Osteoblast (primary cell): ENCODE results near the gene NEU3. TPM values are rescaled to one million over a fixed set of nuclear protein-coding genes. Genes with fewer than 3 reads are reported as not detected.

Experiments
- DNase-seq: peaks from one replicate; pipeline ENCODE4 v3.0.0; 2011; ENCODE audit warnings: low spot score, mixed read lengths; ENCODE audit not compliant: insufficient read length; ENCODE audit errors: missing footprints
- H2AFZ ChIP-seq: 2 replicates; pipeline ENCODE4 v1.6.0; 2011; ENCODE audit warnings: mild to moderate bottlenecking, low read length
- H3K27ac ChIP-seq: 2 replicates; pipeline ENCODE4 v1.5.1; 2011; ENCODE audit warnings: mild to moderate bottlenecking, low read depth, low read length, moderate library complexity
- H3K27me3 ChIP-seq: 2 replicates; pipeline ENCODE4 v1.6.0; 2012; ENCODE audit warnings: mild to moderate bottlenecking, control low read depth, inconsistent platforms, low read length, moderate library complexity; ENCODE audit not compliant: insufficient read depth
- H3K36me3 ChIP-seq: 2 replicates; pipeline ENCODE4 v1.5.1; 2011; ENCODE audit warnings: mild to moderate bottlenecking, low read length, control low read depth, moderate library complexity; ENCODE audit not compliant: insufficient read depth
- H3K4me1 ChIP-seq: 2 replicates; pipeline ENCODE4 v1.5.1; 2011; ENCODE audit warnings: mild to moderate bottlenecking, low read length, control low read depth, moderate library complexity; ENCODE audit not compliant: insufficient read depth
- H3K4me2 ChIP-seq: 2 replicates; pipeline ENCODE4 v1.6.0; 2011; ENCODE audit warnings: mild to moderate bottlenecking, low read length; ENCODE audit not compliant: insufficient read depth
- H3K4me3 ChIP-seq: fragments of 200-600 bp; sonication (generic); 3 replicates; pipeline ENCODE4 v1.5.1; 2012; ENCODE audit warnings: mild to moderate bottlenecking, low read length, inconsistent platforms; ENCODE audit not compliant: insufficient read depth
- H3K79me2 ChIP-seq: 2 replicates; pipeline ENCODE4 v1.6.0; 2012; ENCODE audit warnings: mild to moderate bottlenecking, low read length, control low read depth, inconsistent platforms; ENCODE audit not compliant: insufficient read depth
- H3K9me3 ChIP-seq: 2 replicates; pipeline ENCODE4 v1.5.1; 2011; ENCODE audit warnings: low read depth, low read length, control low read depth
- H4K20me1 ChIP-seq: 2 replicates; pipeline ENCODE4 v1.6.0; 2012; ENCODE audit warnings: mild to moderate bottlenecking, low read length, control low read depth; ENCODE audit not compliant: insufficient read depth
- total RNA-seq: library from RNA; depleted of rRNA; stranded (reverse); fragments of >200 nt; gene quantifications from 2 replicates; pipeline ENCODE4 v1.2.3, GENCODE V29; 2012
- TF ChIP-seq, protein P1 (sequence below): IDR thresholded peaks from 2 replicates; pipeline ENCODE4 v1.5.1; 2011; ENCODE audit warnings: mild to moderate bottlenecking, low read depth, low read length, moderate library complexity; ENCODE audit errors: extremely low read depth

The NEU3 gene
- total RNA-seq, 1 donor = 6.9 TPM

DNA sequence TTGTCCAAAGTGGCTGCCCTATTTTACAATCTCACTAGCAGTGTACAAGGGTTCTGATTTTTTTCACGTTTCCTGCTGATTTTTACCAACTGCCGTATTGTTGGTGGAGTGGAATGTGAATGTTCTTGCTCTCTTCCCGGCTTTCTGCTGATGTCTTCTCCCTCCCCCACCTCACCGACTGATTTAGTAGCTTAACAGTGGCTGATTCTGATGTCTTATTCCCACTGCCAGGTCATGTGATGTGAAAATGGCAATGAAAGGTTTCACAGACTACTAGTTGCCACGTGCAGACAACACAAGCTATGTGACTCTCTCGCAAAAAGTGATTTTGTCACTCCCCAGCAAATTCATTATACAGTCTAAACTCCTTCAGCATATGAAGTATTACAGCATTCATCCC, 17.3 kb upstream of the NEU3 start:
- Histone ChIP-seq H3K9me3 (no peaks in the 10 kb centered on the region), H3K36me3 (peaks cover 59% of the 10 kb centered on the region), H3K4me1 (no peaks in the 10 kb centered on the region), H3K27me3 (no peaks in the 10 kb centered on the region), H3K4me3 (no peak overlapping the region), H3K27ac (no peak overlapping the region), H4K20me1 (peaks cover 3% of the 10 kb centered on the region), H2AFZ (no peak overlapping the region), H3K79me2 (peaks cover 54% of the 10 kb centered on the region), H3K4me2 (no peak overlapping the region)
- TF ChIP-seq, protein P1, sequence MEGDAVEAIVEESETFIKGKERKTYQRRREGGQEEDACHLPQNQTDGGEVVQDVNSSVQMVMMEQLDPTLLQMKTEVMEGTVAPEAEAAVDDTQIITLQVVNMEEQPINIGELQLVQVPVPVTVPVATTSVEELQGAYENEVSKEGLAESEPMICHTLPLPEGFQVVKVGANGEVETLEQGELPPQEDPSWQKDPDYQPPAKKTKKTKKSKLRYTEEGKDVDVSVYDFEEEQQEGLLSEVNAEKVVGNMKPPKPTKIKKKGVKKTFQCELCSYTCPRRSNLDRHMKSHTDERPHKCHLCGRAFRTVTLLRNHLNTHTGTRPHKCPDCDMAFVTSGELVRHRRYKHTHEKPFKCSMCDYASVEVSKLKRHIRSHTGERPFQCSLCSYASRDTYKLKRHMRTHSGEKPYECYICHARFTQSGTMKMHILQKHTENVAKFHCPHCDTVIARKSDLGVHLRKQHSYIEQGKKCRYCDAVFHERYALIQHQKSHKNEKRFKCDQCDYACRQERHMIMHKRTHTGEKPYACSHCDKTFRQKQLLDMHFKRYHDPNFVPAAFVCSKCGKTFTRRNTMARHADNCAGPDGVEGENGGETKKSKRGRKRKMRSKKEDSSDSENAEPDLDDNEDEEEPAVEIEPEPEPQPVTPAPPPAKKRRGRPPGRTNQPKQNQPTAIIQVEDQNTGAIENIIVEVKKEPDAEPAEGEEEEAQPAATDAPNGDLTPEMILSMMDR = no peak
- no peak for DNase-seq

DNA sequence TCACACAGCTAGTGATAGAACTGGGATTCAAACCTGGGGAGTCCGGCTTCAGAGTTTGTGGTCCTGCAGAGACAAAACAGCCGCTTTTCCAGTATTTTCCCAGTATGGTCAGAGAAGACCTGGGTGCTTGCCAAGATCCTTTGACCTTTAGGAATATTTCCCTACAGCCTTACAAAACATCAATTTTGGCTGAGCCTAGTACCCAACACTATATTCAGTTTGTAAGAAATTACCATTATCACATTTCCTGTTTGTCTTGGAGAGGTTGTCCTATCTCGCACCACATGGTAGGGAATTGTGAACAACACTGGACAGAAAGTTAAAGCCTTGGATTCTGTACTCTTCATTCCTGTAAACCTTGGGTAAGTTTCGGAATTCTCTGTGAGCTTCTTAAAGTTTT, 10.7 kb upstream of the NEU3 start:
- no peak for DNase-seq
- Histone ChIP-seq H3K79me2 (peaks cover 11% of the 10 kb centered on the region), H3K36me3 (peaks cover 39% of the 10 kb centered on the region), H3K4me3 (no peak overlapping the region), H3K27ac (no peak overlapping the region), H3K27me3 (no peaks in the 10 kb centered on the region), H2AFZ (no peak overlapping the region), H3K4me2 (no peak overlapping the region), H3K4me1 (no peaks in the 10 kb centered on the region), H3K9me3 (no peaks in the 10 kb centered on the region), H4K20me1 (peaks cover 3% of the 10 kb centered on the region)
- TF ChIP-seq, protein P1 = no peak

DNA sequence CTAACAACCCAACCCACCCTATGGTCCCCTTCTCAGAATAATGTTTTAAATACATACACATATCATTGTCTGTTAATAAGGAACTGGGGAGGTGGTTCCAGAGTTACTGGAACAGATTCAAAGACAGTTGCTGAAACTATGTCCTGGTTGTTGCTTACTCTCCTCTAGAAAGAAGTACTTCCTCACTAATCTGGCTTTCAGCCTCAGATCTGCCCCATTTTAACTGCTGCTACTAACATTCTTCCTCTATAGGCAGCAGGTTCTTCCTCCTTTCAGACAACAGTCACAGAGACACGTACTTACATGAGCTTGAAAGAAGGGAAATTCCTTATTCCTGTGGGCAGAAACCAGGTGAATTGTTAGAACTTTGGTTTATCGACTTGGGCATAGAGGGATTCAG, 8.1 kb upstream of the NEU3 start:
- no peak overlapping the region for H3K27ac ChIP-seq
- TF ChIP-seq, protein P1 = no peak
- H3K79me2 ChIP-seq = no peaks in the 10 kb centered on the region
- H3K9me3 ChIP-seq = no peaks in the 10 kb centered on the region
- no peak overlapping the region for H3K4me3 ChIP-seq
- no peak overlapping the region for H3K4me2 ChIP-seq
- H3K36me3 ChIP-seq = peaks cover 23% of the 10 kb centered on the region
- no peak overlapping the region for H2AFZ ChIP-seq
- no peaks in the 10 kb centered on the region for H3K4me1 ChIP-seq
- no peak for DNase-seq
- H4K20me1 ChIP-seq = peaks cover 3% of the 10 kb centered on the region
- H3K27me3 ChIP-seq = no peaks in the 10 kb centered on the region

DNA sequence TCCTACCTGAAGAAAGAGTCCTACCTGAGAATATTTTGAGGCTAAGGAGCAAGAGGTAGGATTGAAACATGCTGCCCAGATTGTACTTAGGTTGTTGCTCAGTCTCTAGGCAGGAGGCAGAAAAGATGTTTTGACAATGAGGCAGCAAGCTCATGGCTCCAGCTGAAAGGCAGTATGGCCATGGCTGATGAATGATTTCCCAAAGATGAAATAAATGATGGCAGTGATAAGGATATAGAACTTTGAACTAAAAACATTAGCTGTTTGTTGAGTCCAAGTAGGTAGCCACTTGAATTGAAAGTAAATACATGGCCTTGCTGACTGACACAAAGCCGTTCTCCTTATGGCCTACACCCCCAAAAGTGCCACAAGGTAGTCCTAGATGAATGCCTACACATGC, 6.8 kb upstream of the NEU3 start:
- Histone ChIP-seq H3K27ac (no peak overlapping the region), H3K4me3 (no peak overlapping the region), H3K9me3 (no peaks in the 10 kb centered on the region), H2AFZ (no peak overlapping the region), H3K4me2 (no peak overlapping the region), H3K36me3 (peaks cover 16% of the 10 kb centered on the region), H3K79me2 (no peaks in the 10 kb centered on the region), H3K27me3 (no peaks in the 10 kb centered on the region), H4K20me1 (peaks cover 3% of the 10 kb centered on the region), H3K4me1 (no peaks in the 10 kb centered on the region)
- TF ChIP-seq, protein P1 = no peak
- DNase-seq = no peak
